GM19043 (cell line): ENCODE results near the gene RASAL2.
A peak's percentile ranks its signal among the peaks of the same experiment; 100 is the strongest.
"Not testable (repeated sequence)": the region's sequence is repeated elsewhere in the genome, so short reads cannot be mapped to it uniquely, and the experiment has no call there.

ENCODE experiments used
- ATAC-seq: cut with Tn5 transposase; IDR thresholded peaks from one replicate; pipeline ENCODE4 v1.9.1; 2021; ENCODE audit warnings: low read depth; ENCODE audit not compliant: unreplicated experiment

Gene RASAL2

GRCh38 chr1:178500091-178500770 lies 406.3 kb downstream of the RASAL2 start:
- no peak for ATAC-seq

GRCh38 chr1:178500936-178501554 lies 407.1 kb downstream of the RASAL2 start:
- no peak for ATAC-seq

GRCh38 chr1:178501705-178502329 lies 407.9 kb downstream of the RASAL2 start:
- ATAC-seq = peak; percentile 89

GRCh38 chr1:178502330-178502714 lies 408.4 kb downstream of the RASAL2 start:
- no peak for ATAC-seq

- ATAC-seq = no peak
Observed at GRCh38 chr1:178502856-178503255, 409.0 kb downstream of the RASAL2 start.

GRCh38 chr1:178503316-178503715 lies 409.4 kb downstream of the RASAL2 start:
- not testable (repeated sequence) for ATAC-seq

- ATAC-seq = no peak
Observed at GRCh38 chr1:178503849-178504248, 409.9 kb downstream of the RASAL2 start.

GRCh38 chr1:178504286-178504685 lies 410.4 kb downstream of the RASAL2 start:
- no peak for ATAC-seq

GRCh38 chr1:178506177-178506576 lies 412.3 kb downstream of the RASAL2 start:
- ATAC-seq = no peak

GRCh38 chr1:178506669-178507068 lies 412.8 kb downstream of the RASAL2 start:
- ATAC-seq = no peak

GRCh38 chr1:178509414-178510007 lies 415.6 kb downstream of the RASAL2 start:
- no peak for ATAC-seq

- no peak for ATAC-seq
Observed at GRCh38 chr1:178510155-178510554, 416.3 kb downstream of the RASAL2 start.

- no peak for ATAC-seq
Observed at GRCh38 chr1:178512566-178513277, 418.8 kb downstream of the RASAL2 start, which contains the start of gene TEX35. Gene TEX35 (plus strand): TSS chr1:178513109. CDS start chr1:178513189, 80 bp downstream.

GRCh38 chr1:178513278-178513983 lies 419.5 kb downstream of the RASAL2 start:
- no peak for ATAC-seq

- ATAC-seq = no peak
Observed at GRCh38 chr1:178516110-178516509, 422.2 kb downstream of the RASAL2 start.

GRCh38 chr1:178518894-178519293 lies 425.0 kb downstream of the RASAL2 start:
- no peak for ATAC-seq

- ATAC-seq = no peak
Observed at GRCh38 chr1:178520803-178521202, 426.9 kb downstream of the RASAL2 start.

- no peak for ATAC-seq
Observed at GRCh38 chr1:178521241-178521640, 427.3 kb downstream of the RASAL2 start.

GRCh38 chr1:178527117-178527516 lies 433.2 kb downstream of the RASAL2 start:
- no peak for ATAC-seq
